ENCODE results near the gene CALN1.

Gene CALN1

GRCh38 chr7:72445075-72445474, 32.9 kb upstream of the CALN1 start:
- H4K20me1 ChIP-seq (ENCODE audit: insufficient read depth, low read length), result no peaks in the 10 kb centered on the region
- no peaks in the 10 kb centered on the region for H3K4me1 ChIP-seq (ENCODE audit: low read length)
- no peaks in the 10 kb centered on the region for H3K79me2 ChIP-seq (ENCODE audit: low read length)
- no peak overlapping the region for H2AFZ ChIP-seq (ENCODE audit: low read length)
- no peaks in the 10 kb centered on the region for H3K9me2 ChIP-seq (replicated peaks; ENCODE audit: insufficient read depth, low read length)
- H3K9me3 ChIP-seq (replicated peaks; ENCODE audit: insufficient read depth, low read length), result no peaks in the 10 kb centered on the region
- DNase-seq, result no peak
- TF ChIP-seq, protein P1, sequence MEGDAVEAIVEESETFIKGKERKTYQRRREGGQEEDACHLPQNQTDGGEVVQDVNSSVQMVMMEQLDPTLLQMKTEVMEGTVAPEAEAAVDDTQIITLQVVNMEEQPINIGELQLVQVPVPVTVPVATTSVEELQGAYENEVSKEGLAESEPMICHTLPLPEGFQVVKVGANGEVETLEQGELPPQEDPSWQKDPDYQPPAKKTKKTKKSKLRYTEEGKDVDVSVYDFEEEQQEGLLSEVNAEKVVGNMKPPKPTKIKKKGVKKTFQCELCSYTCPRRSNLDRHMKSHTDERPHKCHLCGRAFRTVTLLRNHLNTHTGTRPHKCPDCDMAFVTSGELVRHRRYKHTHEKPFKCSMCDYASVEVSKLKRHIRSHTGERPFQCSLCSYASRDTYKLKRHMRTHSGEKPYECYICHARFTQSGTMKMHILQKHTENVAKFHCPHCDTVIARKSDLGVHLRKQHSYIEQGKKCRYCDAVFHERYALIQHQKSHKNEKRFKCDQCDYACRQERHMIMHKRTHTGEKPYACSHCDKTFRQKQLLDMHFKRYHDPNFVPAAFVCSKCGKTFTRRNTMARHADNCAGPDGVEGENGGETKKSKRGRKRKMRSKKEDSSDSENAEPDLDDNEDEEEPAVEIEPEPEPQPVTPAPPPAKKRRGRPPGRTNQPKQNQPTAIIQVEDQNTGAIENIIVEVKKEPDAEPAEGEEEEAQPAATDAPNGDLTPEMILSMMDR (IDR thresholded peaks at IDR 0.05; ENCODE audit: low read length), result no peak
- TF ChIP-seq EZH2 (optimal IDR thresholded peaks at IDR 0.05; ENCODE audit: low read depth, low read length) (no peak), EZH2phosphoT487 (IDR thresholded peaks at IDR 0.05; ENCODE audit: low read length) (no peak)
- H3K4me3 ChIP-seq (ENCODE audit: low read length), result no peak overlapping the region
- H3K36me3 ChIP-seq (replicated peaks; ENCODE audit: insufficient read depth, low read length), result no peaks in the 10 kb centered on the region
- peak overlapping the region; percentile 17; the same call in 1 of the 2 replicates for H3K4me2 ChIP-seq (ENCODE audit: low read depth, low read length)
- H3K9ac ChIP-seq (ENCODE audit: low read length), result no peak overlapping the region
- H3F3A ChIP-seq (ENCODE audit: insufficient read depth, low read length), result no peaks in the 10 kb centered on the region
- H3K27ac ChIP-seq (ENCODE audit: low read length), result no peak overlapping the region
- H3K27me3 ChIP-seq (replicated peaks; ENCODE audit: insufficient read depth, low read length), result no peaks in the 10 kb centered on the region

DNA sequence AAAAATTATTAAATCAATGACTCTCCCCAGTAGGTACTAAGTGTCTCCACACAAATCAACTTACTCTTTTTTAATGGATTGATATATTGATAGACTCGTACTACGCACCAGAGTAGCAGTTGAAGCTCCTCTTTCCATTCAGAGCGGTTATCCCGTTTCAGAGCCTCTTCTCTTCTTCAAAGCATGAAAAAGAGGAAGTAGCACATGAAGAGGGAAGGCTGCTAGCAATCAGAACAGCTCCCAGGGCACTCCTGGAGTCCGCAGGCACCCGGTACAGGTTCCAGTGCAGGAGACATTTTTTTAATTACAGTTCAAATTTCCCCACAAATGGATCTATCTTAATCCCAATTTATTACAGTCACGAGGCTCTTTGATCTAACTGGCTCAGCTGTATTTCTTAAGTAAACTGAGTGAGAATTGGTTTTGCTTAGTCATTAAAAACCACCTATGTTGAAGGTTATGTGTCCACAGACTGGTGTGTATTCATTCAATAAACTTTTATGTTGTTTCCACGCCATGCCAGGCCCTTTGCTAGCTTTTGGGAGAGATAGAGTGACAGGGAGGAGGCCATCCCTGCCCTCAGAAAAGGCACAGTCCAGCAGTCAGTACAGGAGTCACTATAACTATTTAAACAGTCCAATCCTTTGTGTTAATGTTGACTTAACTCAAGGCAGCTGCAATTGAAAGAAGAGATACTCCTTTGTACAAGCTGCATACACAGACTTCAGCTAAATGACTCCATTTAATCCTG, 32.1 kb upstream of the CALN1 start:
- TF ChIP-seq EZH2phosphoT487 (IDR thresholded peaks at IDR 0.05; ENCODE audit: low read length) (no peak), EZH2 (optimal IDR thresholded peaks at IDR 0.05; ENCODE audit: low read depth, low read length) (no peak)
- TF ChIP-seq, protein P1 (IDR thresholded peaks at IDR 0.05; ENCODE audit: low read length), result no peak
- Histone ChIP-seq H3K9me2 (replicated peaks; ENCODE audit: insufficient read depth, low read length) (no peaks in the 10 kb centered on the region), H3K4me2 (ENCODE audit: low read depth, low read length) (no peak overlapping the region), H3K4me3 (ENCODE audit: low read length) (no peak overlapping the region), H3K27ac (ENCODE audit: low read length) (no peak overlapping the region), H3K4me1 (ENCODE audit: low read length) (no peaks in the 10 kb centered on the region), H3K27me3 (replicated peaks; ENCODE audit: insufficient read depth, low read length) (no peaks in the 10 kb centered on the region), H4K20me1 (ENCODE audit: insufficient read depth, low read length) (no peaks in the 10 kb centered on the region), H3F3A (ENCODE audit: insufficient read depth, low read length) (no peaks in the 10 kb centered on the region), H3K36me3 (replicated peaks; ENCODE audit: insufficient read depth, low read length) (no peaks in the 10 kb centered on the region), H2AFZ (ENCODE audit: low read length) (no peak overlapping the region), H3K79me2 (ENCODE audit: low read length) (no peaks in the 10 kb centered on the region), H3K9ac (ENCODE audit: low read length) (no peak overlapping the region), H3K9me3 (replicated peaks; ENCODE audit: insufficient read depth, low read length) (no peaks in the 10 kb centered on the region)
- no peak for DNase-seq

DNA sequence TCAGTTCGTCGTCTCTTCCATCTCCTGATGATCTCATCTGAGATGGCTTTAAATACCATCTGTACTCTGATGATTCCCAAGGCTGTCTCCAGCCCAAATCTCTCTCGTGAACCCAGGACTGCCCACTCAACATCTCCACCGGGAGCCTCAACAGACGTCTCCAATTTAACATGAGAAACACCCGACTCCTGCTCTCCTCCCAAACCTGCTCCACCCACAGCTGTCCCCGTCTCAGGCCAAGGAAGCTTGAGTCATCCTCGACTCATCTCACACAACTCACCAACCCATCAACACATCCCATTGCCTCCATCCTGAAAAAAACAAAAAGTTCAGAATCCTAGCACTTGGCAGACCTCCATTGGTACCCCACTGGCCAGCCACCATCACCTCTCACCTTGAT, 29.7 kb upstream of the CALN1 start:
- Histone ChIP-seq H3K9ac (ENCODE audit: low read length) (no peak overlapping the region), H3K9me3 (replicated peaks; ENCODE audit: insufficient read depth, low read length) (no peaks in the 10 kb centered on the region), H3F3A (ENCODE audit: insufficient read depth, low read length) (no peaks in the 10 kb centered on the region), H2AFZ (ENCODE audit: low read length) (no peak overlapping the region), H3K9me2 (replicated peaks; ENCODE audit: insufficient read depth, low read length) (no peaks in the 10 kb centered on the region), H3K4me3 (ENCODE audit: low read length) (no peak overlapping the region), H3K79me2 (ENCODE audit: low read length) (no peaks in the 10 kb centered on the region), H3K27me3 (replicated peaks; ENCODE audit: insufficient read depth, low read length) (no peaks in the 10 kb centered on the region), H4K20me1 (ENCODE audit: insufficient read depth, low read length) (no peaks in the 10 kb centered on the region), H3K27ac (ENCODE audit: low read length) (no peak overlapping the region), H3K4me1 (ENCODE audit: low read length) (no peaks in the 10 kb centered on the region), H3K4me2 (ENCODE audit: low read depth, low read length) (no peak overlapping the region), H3K36me3 (replicated peaks; ENCODE audit: insufficient read depth, low read length) (no peaks in the 10 kb centered on the region)
- TF ChIP-seq, protein P1 (IDR thresholded peaks at IDR 0.05; ENCODE audit: low read length), result no peak
- TF ChIP-seq EZH2phosphoT487 (IDR thresholded peaks at IDR 0.05; ENCODE audit: low read length), result no peak
- no peak for TF ChIP-seq EZH2 (optimal IDR thresholded peaks at IDR 0.05; ENCODE audit: low read depth, low read length)
- no peak for DNase-seq
